CD4-positive, alpha-beta T cell (primary cell): Measurements from ENCODE around the gene CAMKK1. TPM values are rescaled to one million over a fixed set of nuclear protein-coding genes. Genes with fewer than 3 reads are reported as not detected.

ENCODE experiments used
- ATAC-seq: fragments of 200-7000 bp; cut with Tn5 transposase; one replicate; pipeline ENCODE4 v1.10.0; 2022; ENCODE audit warnings: mild to moderate bottlenecking; ENCODE audit not compliant: poor library complexity
- CTCF ChIA-PET: fragments of 350-600 bp; sonication (Branson Sonifier 250); formaldehyde crosslinking; loops from one replicate; lab custom pipeline; 2021; ENCODE audit warnings: antibody characterized with exemption, inconsistent platforms; lab: Charles Lee
- POLR2A ChIA-PET: fragments of 350-600 bp; sonication (Branson Sonifier 250); formaldehyde crosslinking; loops from one replicate; lab custom pipeline; 2021; ENCODE audit warnings: antibody characterized with exemption, inconsistent platforms; lab: Charles Lee
- DNase-seq, 14 experiments: peaks; one replicate each; pipeline ENCODE4 v3.0.0-alpha.2; 2013 to 2020; ENCODE audit warnings: mixed read lengths in 2 of 14
- H3K27ac ChIP-seq, 2 donors: one replicate each; pipeline versions ENCODE4 v1.5.1 to v1.7.0; 2013; ENCODE audit warnings: low read length in 2 of 2, low read depth in 1 of 2, mild to moderate bottlenecking in 1 of 2
- H3K27me3 ChIP-seq, 2 experiments: 1 replicate in 1 of 2; 2 replicates in 1 of 2; pipeline versions ENCODE4 v1.6.1 to v1.7.0; 2013; ENCODE audit warnings: low read length in 2 of 2, control low read depth in 1 of 2, mild to moderate bottlenecking in 1 of 2, moderate library complexity in 1 of 2; ENCODE audit not compliant: insufficient read depth in 2 of 2, control insufficient read depth in 1 of 2
- H3K36me3 ChIP-seq: one replicate; pipeline ENCODE4 v1.6.1; 2013; ENCODE audit warnings: low read length, control low read depth; ENCODE audit not compliant: insufficient read depth
- H3K4me1 ChIP-seq: one replicate; pipeline ENCODE4 v1.6.1; 2013; ENCODE audit warnings: low read length, control low read depth; ENCODE audit not compliant: insufficient read depth
- H3K4me3 ChIP-seq: one replicate; pipeline ENCODE4 v1.5.1; 2013; ENCODE audit warnings: mild to moderate bottlenecking, low read length, moderate library complexity
- H3K9me3 ChIP-seq, 2 experiments: 1 replicate in 1 of 2; 2 replicates in 1 of 2; pipeline versions ENCODE4 v1.6.1 to v1.7.0; 2013; ENCODE audit warnings: low read length in 2 of 2, mild to moderate bottlenecking in 2 of 2, control low read depth in 1 of 2, moderate library complexity in 1 of 2; ENCODE audit not compliant: control insufficient read depth in 1 of 2, insufficient read depth in 1 of 2
- H3K27ac Mint-ChIP-seq: one replicate; pipeline ENCODE4 v1.8.0; 2020; ENCODE audit warnings: mixed read lengths
- H3K27me3 Mint-ChIP-seq: one replicate; pipeline ENCODE4 v1.8.0; 2021; ENCODE audit warnings: mixed read lengths
- H3K36me3 Mint-ChIP-seq: one replicate; pipeline ENCODE4 v1.8.0; 2021; ENCODE audit warnings: low read depth, mixed read lengths
- H3K4me1 Mint-ChIP-seq: one replicate; pipeline ENCODE4 v1.8.0; 2021; ENCODE audit warnings: low read depth, mixed read lengths
- H3K4me3 Mint-ChIP-seq: one replicate; pipeline ENCODE4 v1.8.0; 2020; ENCODE audit warnings: mild to moderate bottlenecking, mixed read lengths
- H3K9me3 Mint-ChIP-seq: one replicate; pipeline ENCODE4 v1.8.0; 2020; ENCODE audit warnings: mixed read lengths
- intact Hi-C, 2 experiments: fragments of 100-400 bp; cut with DNase I in 1 of 2; cut with micrococcal nuclease in 1 of 2; formaldehyde crosslinking; loops; one replicate each; pipeline versions ENCODE4 v1.15.1 to v1.9.0; 2023 to 2025; cut with DNase I, micrococcal nuclease
- total RNA-seq, 174 experiments: library from RNA in 2 of 174; stranded (reverse) in 2 of 174; gene quantifications; one replicate each; pipeline ENCODE4 v1.2.3 and lab custom pipeline; 2021 to 2026
- TF ChIP-seq, protein P1 (sequence below): fragments of 200-600 bp; IDR thresholded peaks from one replicate; pipeline ENCODE4 v1.8.0; 2022; ENCODE audit warnings: antibody characterized with exemption, mild to moderate bottlenecking

CAMKK1 gene
- total RNA-seq, 2 experiments from 2014 or later = 4.8 to 4.9 TPM

DNA sequence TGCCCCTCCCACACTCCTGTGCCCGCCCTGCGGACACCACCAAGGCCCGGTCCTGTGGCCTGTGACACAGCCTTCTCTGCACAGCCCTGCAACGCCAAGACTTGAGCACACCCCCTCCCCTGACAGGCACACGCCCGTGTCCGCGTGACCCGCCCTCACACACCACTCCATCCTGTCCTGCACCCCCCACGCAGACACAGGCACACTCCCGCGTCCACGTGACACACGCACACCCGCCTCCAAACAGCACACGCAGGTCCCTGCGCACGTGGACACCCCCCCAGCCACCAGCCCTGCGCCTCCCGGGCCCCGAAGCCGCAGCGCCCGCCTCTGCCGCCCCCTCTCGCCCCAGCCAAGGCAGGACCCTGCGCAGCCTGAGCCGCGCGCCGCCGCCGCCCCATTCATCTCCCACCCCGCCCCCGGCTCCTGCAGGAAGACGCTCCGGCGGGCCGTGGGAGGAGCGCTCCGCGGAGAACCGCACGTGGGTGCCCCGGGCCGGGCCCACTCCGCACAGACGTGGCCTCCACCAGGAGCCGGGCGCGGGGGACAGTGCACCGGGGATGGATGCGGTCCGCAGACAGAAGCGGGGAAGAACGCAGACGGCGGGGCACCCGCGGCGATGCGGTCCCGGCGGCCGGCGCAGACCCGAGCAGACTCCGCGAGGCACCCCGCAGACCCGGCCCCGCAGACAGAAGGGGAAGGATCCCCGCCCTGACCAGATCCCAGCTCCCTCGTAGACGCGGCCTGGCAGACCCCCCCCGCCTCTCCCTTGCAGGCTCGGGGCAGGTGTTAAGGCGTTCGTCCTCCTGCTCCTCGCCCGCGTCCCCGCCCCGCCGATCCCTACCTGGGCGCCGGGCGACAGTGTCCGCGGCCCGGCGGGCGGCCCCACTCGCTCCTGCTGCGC lies 506 bp downstream of the CAMKK1 start:
- no peak overlapping the region for H3K27ac ChIP-seq
- H3K4me1 ChIP-seq = peaks cover 42% of the 10 kb centered on the region
- ChIA-PET CTCF (interaction anchor here (0.9 to 1.2 kb wide), 2 partner anchors 22 to 73 kb away, joined by 3 read pairs; no protein-coding TSS in a partner anchor), POLR2A (interaction anchor here (0.8 to 2.2 kb wide), 8 partner anchors 8 to 73 kb away, joined by 3 to 6 read pairs (median 3); partner anchors contain the start of genes ATP2A3, NCBP3 and P2RX1)
- peak; percentile 75 for ATAC-seq
- Mint-ChIP-seq H3K4me3 (peak overlapping the region; percentile 88), H3K27ac (peak overlapping the region; percentile 82), H3K27me3 (no peaks in the 10 kb centered on the region), H3K4me1 (peaks cover 44% of the 10 kb centered on the region), H3K36me3 (no peaks in the 10 kb centered on the region), H3K9me3 (no peaks in the 10 kb centered on the region)
- H3K4me3 ChIP-seq = peak overlapping the region; percentile 53
- intact Hi-C loops = loop anchor here in 1 of 2 experiments (1.0 kb wide), 1 partner anchor 46 kb away; the partner anchor contains the start of gene NCBP3
- H3K36me3 ChIP-seq = no peaks in the 10 kb centered on the region
- TF ChIP-seq, protein P1, sequence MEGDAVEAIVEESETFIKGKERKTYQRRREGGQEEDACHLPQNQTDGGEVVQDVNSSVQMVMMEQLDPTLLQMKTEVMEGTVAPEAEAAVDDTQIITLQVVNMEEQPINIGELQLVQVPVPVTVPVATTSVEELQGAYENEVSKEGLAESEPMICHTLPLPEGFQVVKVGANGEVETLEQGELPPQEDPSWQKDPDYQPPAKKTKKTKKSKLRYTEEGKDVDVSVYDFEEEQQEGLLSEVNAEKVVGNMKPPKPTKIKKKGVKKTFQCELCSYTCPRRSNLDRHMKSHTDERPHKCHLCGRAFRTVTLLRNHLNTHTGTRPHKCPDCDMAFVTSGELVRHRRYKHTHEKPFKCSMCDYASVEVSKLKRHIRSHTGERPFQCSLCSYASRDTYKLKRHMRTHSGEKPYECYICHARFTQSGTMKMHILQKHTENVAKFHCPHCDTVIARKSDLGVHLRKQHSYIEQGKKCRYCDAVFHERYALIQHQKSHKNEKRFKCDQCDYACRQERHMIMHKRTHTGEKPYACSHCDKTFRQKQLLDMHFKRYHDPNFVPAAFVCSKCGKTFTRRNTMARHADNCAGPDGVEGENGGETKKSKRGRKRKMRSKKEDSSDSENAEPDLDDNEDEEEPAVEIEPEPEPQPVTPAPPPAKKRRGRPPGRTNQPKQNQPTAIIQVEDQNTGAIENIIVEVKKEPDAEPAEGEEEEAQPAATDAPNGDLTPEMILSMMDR = no peak
- H3K9me3 ChIP-seq = peaks cover 0 to 3% of the 10 kb centered on the region in 2 experiments
- DNase-seq = peak; percentile 63 to 95 (median 78)
- H3K27me3 ChIP-seq = no peaks in the 10 kb centered on the region

DNA sequence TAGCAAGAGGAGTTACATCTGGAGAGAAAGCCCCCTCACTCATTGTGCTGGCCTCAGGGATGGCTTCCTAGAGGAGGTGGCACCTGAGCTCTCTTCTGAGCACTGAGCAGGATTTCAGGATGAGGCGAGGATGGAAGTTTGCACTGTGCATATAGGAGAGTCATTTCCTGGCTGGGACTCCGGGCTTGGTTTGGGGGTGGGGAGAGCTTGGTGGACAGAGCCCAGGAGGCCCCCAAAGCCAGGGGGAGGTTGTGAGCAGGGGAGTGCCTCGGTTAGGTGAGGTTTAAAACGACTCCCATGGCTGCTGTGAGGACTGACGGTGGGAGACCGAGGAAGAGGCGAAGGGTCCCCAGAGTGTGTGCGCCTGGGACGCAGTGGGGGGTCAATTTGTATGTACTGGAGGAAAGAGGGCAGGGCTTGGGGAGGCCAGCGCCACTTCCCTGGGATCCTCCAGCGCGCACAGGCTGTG lies 1.2 kb downstream of the CAMKK1 start:
- H3K36me3 Mint-ChIP-seq = no peaks in the 10 kb centered on the region
- peak overlapping the region; percentile 82 for H3K27ac Mint-ChIP-seq
- intact Hi-C loops = loop anchor here in 1 of 2 experiments (1.0 kb wide), 1 partner anchor 45 kb away; the partner anchor contains the start of gene NCBP3
- H3K9me3 Mint-ChIP-seq = no peaks in the 10 kb centered on the region
- no peak for ATAC-seq
- DNase-seq = no peak
- no peaks in the 10 kb centered on the region for H3K27me3 Mint-ChIP-seq
- Histone ChIP-seq H3K4me3 (peak overlapping the region; percentile 53), H3K36me3 (no peaks in the 10 kb centered on the region), H3K27ac (no peak overlapping the region), H3K9me3 (peaks cover 0 to 3% of the 10 kb centered on the region in 2 experiments), H3K27me3 (no peaks in the 10 kb centered on the region), H3K4me1 (peaks cover 49% of the 10 kb centered on the region)
- ChIA-PET CTCF (no interaction called here), POLR2A (interaction anchor here (1.1 kb wide), 1 partner anchor 45 kb away, joined by 3 read pairs; the partner anchor contains the start of gene NCBP3)
- TF ChIP-seq, protein P1 = no peak
- peak overlapping the region; percentile 88 for H3K4me3 Mint-ChIP-seq
- peaks cover 51% of the 10 kb centered on the region for H3K4me1 Mint-ChIP-seq

DNA sequence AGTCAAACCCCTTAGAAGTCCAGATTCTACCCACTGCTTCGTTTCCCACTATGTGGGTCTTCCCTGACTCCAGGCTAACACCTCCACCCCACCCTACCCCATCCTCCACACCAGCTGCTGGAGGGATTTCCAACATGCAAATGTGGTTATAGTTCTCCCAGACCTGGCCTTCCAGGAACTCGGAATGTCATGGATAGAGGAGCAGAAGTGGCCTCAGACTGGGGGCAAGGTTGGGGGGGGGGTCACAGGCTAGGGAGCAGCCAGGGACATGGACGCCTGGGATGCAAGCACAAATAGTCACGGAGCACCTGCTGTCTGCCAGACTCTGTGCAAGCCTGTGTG lies 2.0 kb downstream of the CAMKK1 start:
- Mint-ChIP-seq H3K4me3 (peak overlapping the region; percentile 88), H3K27me3 (no peaks in the 10 kb centered on the region), H3K4me1 (peaks cover 57% of the 10 kb centered on the region), H3K27ac (peak overlapping the region; percentile 82), H3K36me3 (no peaks in the 10 kb centered on the region), H3K9me3 (no peaks in the 10 kb centered on the region)
- H3K27me3 ChIP-seq = no peaks in the 10 kb centered on the region
- ATAC-seq (no peak), DNase-seq (no peak)
- H3K36me3 ChIP-seq = no peaks in the 10 kb centered on the region
- intact Hi-C loops = no loop called here
- CTCF ChIA-PET = no interaction called here
- no peak overlapping the region for H3K27ac ChIP-seq
- TF ChIP-seq, protein P1 = no peak
- H3K4me3 ChIP-seq = no peak overlapping the region
- H3K4me1 ChIP-seq = peaks cover 57% of the 10 kb centered on the region
- H3K9me3 ChIP-seq = peaks cover 0 to 3% of the 10 kb centered on the region in 2 experiments
- POLR2A ChIA-PET = interaction anchor here (1.1 kb wide), 1 partner anchor 44 kb away, joined by 3 read pairs; the partner anchor contains the start of gene NCBP3
